ENCODE data around the gene MGMT. TPM values are rescaled to one million over a fixed set of nuclear protein-coding genes. Genes with fewer than 3 reads are reported as not detected.

Gene MGMT
- polyA plus RNA-seq, 3 donors = 11.7 to 28.1 (median 22.7) TPM

DNA sequence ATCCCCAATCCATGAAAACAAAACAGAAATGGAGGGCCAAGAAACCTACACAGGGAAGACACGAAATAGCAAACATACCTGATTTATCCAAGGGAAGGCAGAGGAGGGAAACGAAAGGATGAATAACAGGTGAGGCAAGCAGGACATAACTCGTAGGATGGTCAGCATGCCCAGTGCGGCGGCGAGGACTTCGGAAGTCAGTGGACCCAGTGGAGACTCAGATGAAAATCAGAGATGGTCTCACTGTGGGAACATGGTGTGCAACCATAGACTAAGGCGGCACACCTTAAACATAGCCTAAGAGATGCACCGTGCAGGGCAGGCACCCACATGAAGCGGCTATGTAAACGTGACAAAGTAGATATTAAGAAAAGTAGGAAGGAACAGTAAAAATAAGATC is 157.5 kb downstream of the MGMT start:
- WGBS, 3 donors = 96 to 97% (median 97%) methylated on average over 11 of the region's 11 CpGs

DNA sequence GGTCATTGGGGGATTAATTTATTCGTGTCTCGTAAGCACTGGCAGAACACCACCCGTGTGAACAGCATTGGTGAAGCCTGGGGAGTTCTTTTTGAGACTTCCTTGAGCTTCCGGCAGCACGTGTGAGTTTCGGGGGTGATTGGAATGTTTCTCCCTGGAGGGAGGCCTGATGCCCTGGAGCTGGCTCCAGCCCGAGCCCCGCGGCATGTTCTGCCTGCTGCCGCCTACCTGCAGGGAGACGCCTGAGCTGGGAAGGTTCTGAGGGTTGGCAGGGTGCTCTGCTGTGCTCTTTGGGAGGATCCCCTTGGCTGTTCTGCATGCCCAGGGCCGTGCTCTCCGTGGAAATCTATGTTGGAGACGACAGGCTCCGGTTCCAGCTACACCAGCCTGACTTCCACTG is 159.3 kb downstream of the MGMT start:
- 81 to 88% (median 87%) methylated on average over 15 of the region's 15 CpGs for WGBS, 3 donors
- no peak overlapping the region for H3K27ac ChIP-seq (ENCODE audit: low read depth, low read length)

More for the DNA sequence above, 157.5 kb downstream of the MGMT start:
- H3K27ac ChIP-seq (ENCODE audit: low read depth, low read length) = no peak overlapping the region

DNA sequence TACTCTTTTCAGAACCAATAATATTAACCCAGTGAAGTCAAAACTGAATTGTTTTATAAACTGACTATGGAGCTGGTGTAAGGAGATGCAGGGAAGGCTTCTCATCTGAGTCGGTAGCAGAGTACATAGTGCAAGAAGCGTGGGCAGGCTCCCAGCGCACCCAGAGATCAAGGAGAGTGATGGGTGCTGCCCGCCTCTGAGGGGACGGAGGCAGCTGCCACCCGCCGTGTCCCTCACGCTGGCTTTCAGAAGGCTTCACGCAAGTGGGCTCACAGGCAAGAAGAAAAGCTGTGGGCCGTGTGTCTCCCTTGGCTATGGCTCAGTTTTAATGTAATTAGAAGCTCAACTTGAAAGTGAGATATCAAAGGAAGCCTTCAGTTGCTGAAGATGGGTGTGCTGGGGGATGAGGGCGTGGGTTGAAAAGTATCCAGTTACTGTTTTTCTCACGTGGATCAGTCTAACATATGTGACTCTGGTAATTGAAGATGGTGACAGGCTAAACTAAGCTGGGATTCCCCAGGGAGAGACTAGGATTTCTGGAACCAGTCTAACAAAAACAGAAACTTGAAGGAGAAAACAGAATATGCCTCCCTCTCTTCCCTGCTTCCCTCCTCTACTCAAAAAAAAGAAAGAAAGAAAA is 159.9 kb downstream of the MGMT start:
- H3K27ac ChIP-seq (ENCODE audit: low read depth, low read length) = no peak overlapping the region
- 68 to 84% (median 69%) methylated on average over 12 of the region's 12 CpGs for WGBS, 3 donors

DNA sequence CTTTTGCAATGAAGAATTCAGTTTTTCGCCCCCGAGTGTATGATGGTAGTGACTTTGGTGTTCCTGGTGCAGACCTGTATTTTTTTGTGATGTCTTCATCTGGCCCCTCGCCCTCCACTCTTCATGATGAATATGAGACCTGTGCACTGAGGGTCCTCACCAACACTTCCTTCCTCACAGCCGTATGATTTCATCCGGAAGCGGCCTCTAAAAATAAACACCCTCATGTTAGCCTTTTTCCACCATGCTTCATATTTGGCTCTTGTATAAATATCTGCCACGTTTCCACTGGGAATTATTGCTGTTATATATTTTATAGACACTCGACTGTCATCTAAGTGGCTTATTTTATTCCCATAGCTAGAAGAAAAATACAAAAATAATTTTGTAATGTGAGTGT is 160.4 kb downstream of the MGMT start:
- WGBS, 3 donors = 33 to 66% (median 42%) methylated on average over 8 of the region's 8 CpGs
- H3K27ac ChIP-seq (ENCODE audit: low read depth, low read length) = no peak overlapping the region

DNA sequence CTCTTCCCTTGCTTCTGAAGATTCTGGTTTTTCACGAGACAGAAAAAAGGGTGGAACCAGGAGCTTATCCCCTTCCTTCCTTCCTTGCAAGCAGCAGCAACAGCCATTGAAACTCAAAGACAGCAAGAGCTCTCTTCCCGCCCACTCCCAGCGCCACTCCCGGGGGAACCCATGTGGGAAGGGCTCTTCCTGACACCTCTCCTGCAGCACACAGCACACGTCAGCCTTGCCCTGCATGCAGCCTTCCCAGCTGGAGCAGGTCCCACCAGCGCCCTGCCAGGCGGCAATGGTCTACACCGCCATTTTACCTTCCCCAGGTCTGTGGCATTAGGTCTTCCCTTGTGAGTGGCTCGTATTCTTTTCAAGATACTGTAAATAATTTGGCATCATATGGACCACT is 161.8 kb downstream of the MGMT start:
- no peak overlapping the region for H3K27ac ChIP-seq (ENCODE audit: low read depth, low read length)
- 82 to 84% (median 83%) methylated on average over 9 of the region's 9 CpGs for WGBS, 3 donors

DNA sequence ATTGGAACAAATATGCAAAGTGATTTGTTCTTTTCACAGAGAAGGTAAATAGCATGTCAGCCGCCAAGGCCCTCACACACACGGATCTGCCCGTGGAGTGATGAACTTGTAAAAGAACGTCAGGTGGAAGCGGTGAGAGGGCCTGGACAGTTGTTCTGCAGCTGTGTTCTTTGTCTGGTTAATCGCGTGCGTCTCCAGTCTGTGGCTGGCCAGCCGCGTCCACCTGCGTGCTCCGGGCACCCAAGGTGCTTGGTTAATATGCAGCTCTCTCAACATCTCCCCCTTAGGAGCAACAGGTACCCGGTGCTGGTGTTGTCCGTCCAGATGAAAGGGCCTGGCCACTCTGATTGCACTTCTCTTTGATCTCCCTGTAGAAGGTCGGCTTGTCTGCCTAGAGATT is 162.9 kb downstream of the MGMT start:
- H3K27ac ChIP-seq (ENCODE audit: low read depth, low read length) = no peak overlapping the region
- WGBS, 3 donors = 92 to 98% (median 96%) methylated on average over 15 of the region's 15 CpGs

DNA sequence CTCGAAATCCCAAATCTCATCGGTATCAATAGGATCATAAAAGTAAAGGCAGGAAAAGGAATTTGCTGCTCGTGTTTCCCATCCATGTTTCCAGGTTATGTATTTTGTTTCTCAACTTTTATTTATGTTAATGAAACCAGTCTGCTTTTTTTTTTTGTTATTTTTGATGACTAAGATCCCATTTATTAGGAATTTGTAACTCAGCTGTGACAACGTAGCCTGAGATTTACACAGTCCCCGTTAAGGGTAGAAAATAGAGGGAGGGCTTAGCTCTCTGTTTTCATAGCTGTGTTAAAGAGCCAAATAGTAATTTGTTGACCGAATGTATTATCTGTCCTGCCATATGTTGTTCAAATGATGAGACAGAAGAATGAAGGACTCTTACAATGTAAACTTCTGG is 164.0 kb downstream of the MGMT start:
- WGBS, 3 donors = 86 to 90% (median 87%) methylated on average over 6 of the region's 6 CpGs

DNA sequence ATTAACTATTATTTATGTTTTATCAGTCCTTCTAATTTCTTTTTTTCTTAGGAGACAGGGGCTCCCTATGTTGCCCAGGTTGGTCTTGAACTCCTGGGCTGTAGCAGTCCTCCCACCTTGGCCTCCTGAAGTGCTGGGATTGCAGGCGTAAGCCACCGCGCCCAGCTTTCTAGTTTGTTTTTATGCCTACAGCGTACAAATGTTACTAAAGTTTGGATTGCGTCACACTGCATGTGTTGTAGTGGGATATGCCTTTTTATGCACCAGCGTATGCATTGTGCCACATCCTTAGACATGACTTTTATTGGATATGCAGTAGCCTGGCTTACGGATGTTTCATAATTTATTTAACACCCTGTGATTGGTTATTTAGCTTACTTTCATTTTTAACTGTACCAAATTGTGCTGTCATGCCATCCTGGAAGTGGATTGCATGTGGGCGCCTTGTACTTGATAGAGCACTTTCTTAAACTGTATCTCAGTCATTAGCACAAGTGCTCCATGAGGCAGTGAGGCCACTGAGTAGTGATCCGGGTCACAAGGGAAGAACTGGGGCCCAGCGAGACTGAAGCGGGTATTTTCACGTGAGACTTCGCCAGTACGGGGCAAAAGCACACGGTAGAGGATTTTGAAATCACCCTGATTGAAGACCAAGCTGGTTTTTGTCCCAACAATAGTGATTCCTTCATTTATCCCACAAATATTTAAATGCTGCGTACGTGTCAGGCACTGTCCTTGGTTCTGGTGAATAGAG is 165.0 kb downstream of the MGMT start:
- WGBS, 3 donors = 89 to 92% (median 91%) methylated on average over 17 of the region's 17 CpGs
- H3K27ac ChIP-seq (ENCODE audit: low read depth, low read length) = no peak overlapping the region

More for the DNA sequence above, 164.0 kb downstream of the MGMT start:
- no peak overlapping the region for H3K27ac ChIP-seq (ENCODE audit: low read depth, low read length)

DNA sequence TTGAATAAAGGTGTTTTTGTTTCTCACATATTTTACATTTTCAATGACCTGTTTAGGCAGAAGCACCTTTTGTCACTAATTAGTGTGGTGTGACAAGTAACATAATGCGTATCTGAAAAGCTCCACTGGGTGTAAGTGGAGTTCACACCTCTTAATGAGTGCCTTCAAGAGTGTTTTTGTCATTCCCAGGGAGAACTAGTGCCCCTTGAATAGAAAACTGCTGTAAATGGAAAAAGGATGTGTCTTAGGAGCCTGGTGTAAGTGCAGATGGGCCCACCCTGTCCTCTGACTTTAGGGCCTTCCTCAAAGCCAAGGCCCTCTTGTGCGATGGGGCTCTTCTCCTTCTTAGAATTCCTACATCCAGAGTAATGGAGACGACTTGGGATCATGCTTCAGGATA is 170.0 kb downstream of the MGMT start:
- 91 to 96% (median 91%) methylated on average over 3 of the region's 3 CpGs for WGBS, 3 donors
- H3K27ac ChIP-seq (ENCODE audit: low read depth, low read length) = no peak overlapping the region

DNA sequence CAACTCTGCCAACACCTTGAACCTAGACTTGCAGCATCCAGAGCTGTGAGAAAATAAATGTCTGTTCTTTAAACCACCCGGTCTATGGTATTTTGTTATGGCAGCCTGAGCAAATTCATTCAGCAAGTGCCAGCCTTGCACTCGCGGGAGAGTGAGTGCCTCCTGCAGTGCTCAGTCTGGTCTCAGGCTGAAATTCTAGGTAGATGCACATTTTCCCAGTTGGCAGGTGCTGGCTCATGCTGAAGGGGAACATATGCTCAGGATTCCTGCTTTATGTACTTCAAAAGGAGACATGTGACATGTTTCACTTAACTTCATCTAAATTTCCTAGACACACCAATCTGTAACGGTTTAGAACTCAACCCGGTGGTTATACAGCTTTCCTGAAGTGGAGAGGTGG is 170.8 kb downstream of the MGMT start:
- 87 to 91% (median 90%) methylated on average over 5 of the region's 5 CpGs for WGBS, 3 donors

DNA sequence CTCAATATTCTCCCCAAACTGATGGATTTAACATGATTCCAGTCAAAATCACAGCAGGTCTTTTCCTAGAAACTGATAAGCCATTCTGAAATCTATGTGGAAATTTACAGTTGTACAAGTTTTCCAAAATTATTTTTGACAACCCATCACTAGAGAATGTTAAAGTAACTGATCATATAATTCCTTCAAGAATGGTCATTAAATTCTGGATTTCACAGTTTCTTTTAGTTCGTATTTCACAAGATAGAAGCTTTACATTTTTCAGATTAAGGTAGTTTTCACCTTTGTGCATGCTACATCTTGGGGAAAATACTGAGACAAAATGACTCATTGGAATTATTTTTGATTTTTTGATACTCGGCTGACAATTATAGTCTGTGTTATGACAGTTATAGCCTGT is 174.3 kb downstream of the MGMT start:
- no peak overlapping the region for H3K27ac ChIP-seq (ENCODE audit: low read depth, low read length)
- 94 to 98% (median 95%) methylated on average over 2 of the region's 2 CpGs for WGBS, 3 donors

More for the DNA sequence above, 170.8 kb downstream of the MGMT start:
- no peak overlapping the region for H3K27ac ChIP-seq (ENCODE audit: low read depth, low read length)

DNA sequence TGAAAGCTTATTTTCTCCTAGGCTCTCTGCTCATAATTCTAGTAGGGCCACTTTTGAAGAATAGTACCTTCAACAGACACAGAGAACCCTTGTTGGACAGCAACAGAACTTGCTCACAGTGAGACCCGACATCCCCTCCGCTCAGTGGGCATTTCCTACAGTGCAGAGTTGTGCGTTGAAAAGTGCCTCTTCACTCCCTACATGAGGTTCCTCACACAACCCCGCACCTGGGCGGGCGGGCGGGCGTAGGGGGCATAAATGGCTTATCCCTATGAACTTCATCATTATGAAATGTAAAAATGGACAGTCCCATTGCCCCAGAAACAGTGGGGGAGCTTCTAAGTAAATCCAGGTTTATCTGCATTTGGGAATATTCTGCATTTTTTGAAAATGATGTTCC is 174.9 kb downstream of the MGMT start:
- 87 to 98% (median 90%) methylated on average over 8 of the region's 8 CpGs for WGBS, 3 donors
- H3K27ac ChIP-seq (ENCODE audit: low read depth, low read length) = no peak overlapping the region

DNA sequence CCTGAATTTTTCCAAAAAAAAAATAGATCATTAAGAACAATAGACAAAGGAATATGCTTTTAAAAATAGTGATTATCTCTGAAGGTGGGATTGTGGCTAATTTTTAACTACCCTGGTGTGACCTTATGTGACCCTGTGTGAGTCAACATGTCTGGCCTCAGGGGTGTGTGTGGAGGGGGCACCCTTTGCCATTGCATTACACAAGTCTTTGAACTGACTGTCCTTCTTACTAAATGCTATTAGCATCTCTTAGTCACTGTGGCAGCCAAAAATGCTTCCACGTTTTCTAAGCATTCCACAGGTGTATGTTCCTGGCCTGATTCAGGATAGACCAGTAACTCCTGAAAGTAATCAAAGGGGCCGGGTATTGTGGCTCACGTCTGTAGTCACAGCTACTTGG is 175.4 kb downstream of the MGMT start:
- no peak overlapping the region for H3K27ac ChIP-seq (ENCODE audit: low read depth, low read length)
- 71 to 89% (median 79%) methylated on average over 3 of the region's 3 CpGs for WGBS, 3 donors

DNA sequence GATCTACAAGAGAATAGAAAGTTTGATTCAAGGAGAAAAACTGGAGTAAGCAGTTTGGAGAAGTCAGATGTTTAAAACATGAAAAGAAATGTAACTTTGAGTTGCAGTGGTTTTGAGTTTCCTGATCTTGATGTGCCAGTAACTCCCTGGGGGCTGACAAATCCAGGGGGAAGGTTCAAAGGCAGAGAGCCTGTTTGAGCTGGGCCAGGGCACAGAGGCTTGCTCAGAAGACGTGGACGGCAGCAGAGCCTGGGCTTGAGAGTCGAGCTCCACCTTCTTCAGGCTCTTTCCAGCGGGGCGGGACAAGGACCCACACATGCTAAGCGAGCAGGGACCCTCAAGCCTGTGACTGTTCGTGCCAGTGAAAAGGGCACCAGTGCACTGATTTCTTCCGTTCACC is 176.2 kb downstream of the MGMT start:
- no peak overlapping the region for H3K27ac ChIP-seq (ENCODE audit: low read depth, low read length)
- WGBS, 3 donors = 85 to 88% (median 85%) methylated on average over 8 of the region's 8 CpGs

DNA sequence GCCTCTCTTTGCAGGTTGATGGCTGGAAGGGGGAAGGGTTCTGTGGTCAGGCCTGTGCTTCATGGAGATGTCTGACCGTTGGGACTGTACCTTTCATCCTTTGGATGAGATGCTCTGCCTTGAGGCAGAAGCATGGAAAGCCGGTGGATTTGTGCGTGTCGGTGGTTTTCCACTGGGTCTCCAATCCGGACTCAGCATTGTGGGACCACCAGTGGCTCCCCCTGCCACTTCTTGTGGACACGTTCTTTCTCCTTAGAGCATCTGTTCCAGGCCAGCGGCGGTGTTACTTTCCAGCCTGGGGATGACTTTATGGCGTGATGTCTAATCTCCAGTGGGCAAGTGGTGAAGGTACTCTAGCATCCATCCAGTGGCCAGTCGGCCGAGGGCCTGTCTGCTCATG is 178.4 kb downstream of the MGMT start:
- H3K27ac ChIP-seq (ENCODE audit: low read depth, low read length) = no peak overlapping the region
- 96 to 99% (median 98%) methylated on average over 11 of the region's 11 CpGs for WGBS, 3 donors

DNA sequence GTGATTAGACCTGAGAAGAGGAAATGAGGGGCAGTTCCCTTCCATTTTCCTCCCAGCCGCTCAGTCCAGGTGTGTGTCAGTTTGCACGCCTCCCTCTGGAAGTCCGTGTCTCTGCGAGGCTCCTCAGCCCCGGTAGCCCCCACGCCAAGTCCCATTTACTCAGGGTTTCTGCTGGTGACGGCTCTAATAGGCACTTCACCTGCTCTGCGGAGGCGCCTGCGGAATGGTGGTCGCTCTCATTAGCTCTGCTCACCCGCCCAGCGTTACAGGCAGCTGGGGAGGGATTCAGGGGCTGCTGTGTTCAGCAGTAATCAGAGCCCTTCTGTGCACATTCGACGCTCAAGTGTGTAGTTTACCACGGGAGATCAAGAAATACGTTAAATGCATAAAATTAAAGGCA is 179.9 kb downstream of the MGMT start:
- H3K27ac ChIP-seq (ENCODE audit: low read depth, low read length) = no peak overlapping the region
- 95 to 99% (median 97%) methylated on average over 16 to 17 of the region's 17 CpGs for WGBS, 3 donors

DNA sequence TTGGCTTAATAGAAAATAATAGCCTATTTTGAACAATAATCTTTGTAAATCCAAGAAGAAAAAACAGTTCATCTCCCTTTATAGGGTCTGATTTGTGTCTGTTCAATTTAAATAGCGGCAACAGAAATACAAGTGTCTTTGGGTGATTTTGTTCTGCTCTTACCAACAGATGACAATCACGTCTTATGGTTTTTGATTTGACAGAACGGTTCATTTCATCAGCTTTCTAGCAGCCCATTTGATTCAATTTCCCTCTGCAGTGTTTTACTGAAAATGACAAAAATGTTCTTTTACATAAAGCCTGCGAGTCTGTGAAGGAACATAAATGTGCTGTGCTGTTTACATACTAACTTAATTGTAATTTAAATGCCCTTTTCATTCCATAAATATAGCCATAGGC is 180.5 kb downstream of the MGMT start:
- 95 to 99% (median 96%) methylated on average over 4 of the region's 4 CpGs for WGBS, 3 donors
- H3K27ac ChIP-seq (ENCODE audit: low read depth, low read length) = no peak overlapping the region

DNA sequence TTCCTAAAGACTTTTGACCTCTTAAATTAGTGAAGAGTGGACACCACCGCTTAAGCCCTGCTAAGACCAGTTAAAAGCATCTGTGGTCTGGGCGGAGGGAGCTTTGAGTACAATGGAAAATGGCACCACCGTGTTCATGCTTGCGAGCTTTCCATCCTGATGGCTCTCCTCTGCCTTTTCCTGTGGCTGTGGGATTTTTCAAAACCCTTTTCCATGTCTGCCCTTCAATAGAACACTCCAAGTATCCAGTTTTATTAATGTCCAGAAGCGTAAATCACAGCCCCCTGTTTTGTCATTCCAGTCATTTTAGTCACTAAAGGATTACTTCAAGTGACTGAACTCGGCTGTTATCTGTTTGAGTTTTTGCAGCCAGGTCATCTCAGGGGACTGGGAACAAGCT is 181.8 kb downstream of the MGMT start:
- WGBS, 3 donors = 91 to 94% (median 92%) methylated on average over 6 of the region's 6 CpGs
- H3K27ac ChIP-seq (ENCODE audit: low read depth, low read length) = no peak overlapping the region

DNA sequence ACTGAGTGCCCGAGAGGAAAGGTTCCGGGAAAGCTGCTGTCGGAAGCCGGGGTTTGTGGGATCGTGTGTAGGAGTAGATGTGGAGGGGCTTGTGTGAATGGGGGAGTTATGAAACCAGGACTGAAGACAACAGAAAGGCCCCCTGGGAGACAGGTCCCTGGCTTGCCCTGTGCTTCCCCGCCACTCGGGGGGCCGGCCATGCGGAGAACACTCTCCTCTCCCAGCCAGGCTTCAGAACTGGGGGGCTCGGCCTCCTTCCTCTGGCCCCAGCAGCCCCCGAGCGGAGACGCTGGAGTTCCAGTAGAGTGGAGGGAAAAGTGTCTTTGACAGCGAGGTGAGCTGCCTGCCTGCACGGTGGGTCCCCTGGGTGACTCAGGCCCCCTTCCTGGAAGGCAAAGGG is 185.0 kb downstream of the MGMT start:
- 93 to 97% (median 94%) methylated on average over 15 of the region's 15 CpGs for WGBS, 3 donors
- H3K27ac ChIP-seq (ENCODE audit: low read depth, low read length) = no peak overlapping the region
